ENCODE measurements around the gene PLD4. TPM values are rescaled to one million over a fixed set of nuclear protein-coding genes. Genes with fewer than 3 reads are reported as not detected.

Gene PLD4
- total RNA-seq, 1 donor: 0.09 TPM

GRCh38 chr14:104927901-104928300 is 3.2 kb downstream of the PLD4 start:
- no peak for TF ChIP-seq CTCF (IDR thresholded peaks at IDR 0.05; ENCODE audit: insufficient read depth, low read length)
- DNase-seq (ENCODE audit: low read depth): no peak
- H3K4me3 ChIP-seq (ENCODE audit: low read depth, low read length): no peak overlapping the region

GRCh38 chr14:104928391-104929133 is 3.9 kb downstream of the PLD4 start:
- TF ChIP-seq CTCF (IDR thresholded peaks at IDR 0.05; ENCODE audit: insufficient read depth, low read length): no peak
- no peak overlapping the region for H3K4me3 ChIP-seq (ENCODE audit: low read depth, low read length)
- no peak for DNase-seq (ENCODE audit: low read depth)

- H3K4me3 ChIP-seq (ENCODE audit: low read depth, low read length): no peak overlapping the region
- DNase-seq (ENCODE audit: low read depth): no peak
- TF ChIP-seq CTCF (IDR thresholded peaks at IDR 0.05; ENCODE audit: insufficient read depth, low read length): no peak
These were observed 4.9 kb downstream of the PLD4 start for GRCh38 chr14:104929268-104930230.

- TF ChIP-seq CTCF (IDR thresholded peaks at IDR 0.05; ENCODE audit: insufficient read depth, low read length): no peak
- H3K4me3 ChIP-seq (ENCODE audit: low read depth, low read length): no peak overlapping the region
- DNase-seq (ENCODE audit: low read depth): no peak
These were observed 6.0 kb downstream of the PLD4 start for GRCh38 chr14:104930526-104931303.

GRCh38 chr14:104931304-104931770 is 6.7 kb downstream of the PLD4 start:
- DNase-seq (ENCODE audit: low read depth): no peak
- no peak overlapping the region for H3K4me3 ChIP-seq (ENCODE audit: low read depth, low read length)
- no peak for TF ChIP-seq CTCF (IDR thresholded peaks at IDR 0.05; ENCODE audit: insufficient read depth, low read length)

All from fibroblast of the aortic adventitia (primary cell).